HCT116 (cell line): ENCODE results near the gene KDM3B. TPM values are rescaled to one million over a fixed set of nuclear protein-coding genes. Genes with fewer than 3 reads are reported as not detected.

Experiments used
- ATAC-seq: fragments of 200-7000 bp; cut with Tn5 transposase; 2 replicates; pipeline ENCODE4 v1.9.1; 2020; ENCODE audit warnings: mild to moderate bottlenecking, moderate library complexity
- BruUV-seq: library from RNA; stranded (reverse); fragments of 400-500 nt; replicated peaks from 2 replicates; lab custom pipeline; 2021; lab: Mats Ljungman, UMichigan
- CTCF ChIA-PET: fragments of 300-600 bp; sonication (Branson Sonifier 250); formaldehyde crosslinking; loops from one replicate; lab custom pipeline; 2021; ENCODE audit warnings: antibody characterized with exemption; lab: Charles Lee
- POLR2A ChIA-PET: fragments of 300-600, 350-600 bp; sonication (Branson Sonifier 250); formaldehyde crosslinking; loops from one replicate; lab custom pipeline; 2021; ENCODE audit warnings: antibody characterized with exemption; lab: Charles Lee
- RAD21 ChIA-PET, 2 experiments: fragments of 300-600 bp; sonication (Branson Sonifier 250); formaldehyde crosslinking; loops; one replicate each; lab custom pipeline; 2023; ENCODE audit warnings: low total read pairs in 2 of 2; ENCODE audit not compliant: uncharacterized antibody in 2 of 2, unreplicated experiment in 2 of 2, low non-redundant PET in 1 of 2; lab: Charles Lee
- DNase-seq: peaks from one replicate; pipeline ENCODE4 v3.0.0-alpha.2; 2010; ENCODE audit warnings: low read depth, low spot score
- H2AFZ ChIP-seq: fragments of 200-600 bp; shearing (Covaris generic), sonication (generic); 2 replicates; pipeline ENCODE4 v1.6.1; 2017; ENCODE audit warnings: low read depth, mixed run types, mixed read lengths, antibody characterized with exemption, low read length; ENCODE audit not compliant: poor library complexity, severe bottlenecking
- H3K27ac ChIP-seq: 2 replicates; pipeline ENCODE4 v1.5.1; 2012; ENCODE audit warnings: low read depth, low read length
- H3K27me3 ChIP-seq: fragments of 200-600 bp; sonication (generic); 2 replicates; pipeline ENCODE4 v1.6.1; 2016; ENCODE audit warnings: mixed run types, low read length, mixed read lengths; ENCODE audit not compliant: insufficient read depth
- H3K36me3 ChIP-seq, 2 experiments: fragments of 200-500 bp in 1 of 2; fragments of 200-600 bp in 1 of 2; sonication (Bioruptor generic) in 1 of 2; sonication (generic) in 1 of 2; 2 replicates each; pipeline versions ENCODE4 v1.5.1 to v1.6.1; 2014 to 2016; ENCODE audit warnings: low read length in 2 of 2, inconsistent platforms in 1 of 2, mixed read lengths in 1 of 2, mixed run types in 1 of 2; ENCODE audit not compliant: insufficient read depth in 2 of 2, control insufficient read depth in 1 of 2
- H3K4me1 ChIP-seq, 2 experiments: fragments of 200-600 bp in 1 of 2; sonication (generic) in 1 of 2; 2 replicates each; pipeline versions ENCODE4 v1.5.1 to v1.6.1; 2012 to 2017; ENCODE audit warnings: low read length in 2 of 2, inconsistent platforms in 1 of 2, mild to moderate bottlenecking in 1 of 2, mixed read lengths in 1 of 2, mixed run types in 1 of 2, moderate library complexity in 1 of 2; ENCODE audit not compliant: insufficient read depth in 2 of 2, control insufficient read depth in 1 of 2
- H3K4me2 ChIP-seq: fragments of 200-600 bp; sonication (generic); 2 replicates; pipeline ENCODE4 v1.6.1; 2017; ENCODE audit warnings: mixed run types, low read length, mixed read lengths
- H3K4me3 ChIP-seq, 2 experiments: fragments of 200-600 bp in 1 of 2; sonication (generic) in 1 of 2; replicated peaks in 1 of 2; 2 replicates each; pipeline ENCODE4 v1.5.1; 2011 to 2016; ENCODE audit warnings: low read length in 2 of 2, control low read depth in 1 of 2, low read depth in 1 of 2, mild to moderate bottlenecking in 1 of 2, mixed read lengths in 1 of 2, mixed run types in 1 of 2
- H3K79me2 ChIP-seq: fragments of 200-600 bp; sonication (generic); 2 replicates; pipeline ENCODE4 v1.6.1; 2017; ENCODE audit warnings: mild to moderate bottlenecking, mixed run types, low read length, moderate library complexity, mixed read lengths; ENCODE audit not compliant: insufficient read depth
- H3K9ac ChIP-seq: fragments of 200-600 bp; sonication (generic); 2 replicates; pipeline ENCODE4 v1.6.1; 2016; ENCODE audit warnings: low read length, mixed read lengths
- H3K9me2 ChIP-seq: fragments of 200-600 bp; sonication (generic), shearing (Covaris generic); 2 replicates; pipeline ENCODE4 v1.6.1; 2017; ENCODE audit warnings: mixed run types, mild to moderate bottlenecking, moderate library complexity; ENCODE audit not compliant: insufficient read depth
- H3K9me3 ChIP-seq, 2 experiments: fragments of 200-500 bp in 1 of 2; fragments of 200-600 bp in 1 of 2; sonication (Bioruptor generic) in 1 of 2; sonication (generic) in 1 of 2; 2 replicates each; pipeline ENCODE4 v1.6.1; 2014 to 2017; ENCODE audit warnings: low read length in 2 of 2, mixed read lengths in 2 of 2, inconsistent platforms in 1 of 2, low read depth in 1 of 2, mild to moderate bottlenecking in 1 of 2, mixed run types in 1 of 2, moderate library complexity in 1 of 2; ENCODE audit not compliant: control insufficient read depth in 1 of 2, insufficient read depth in 1 of 2
- H4K20me1 ChIP-seq: fragments of 200-600 bp; sonication (generic), shearing (Covaris generic); 2 replicates; pipeline ENCODE4 v1.6.1; 2017; ENCODE audit warnings: mixed run types, mild to moderate bottlenecking, moderate library complexity; ENCODE audit not compliant: insufficient read depth
- ATF3 ChIP-seq: IDR thresholded peaks from 2 replicates; pipeline ENCODE4 v1.6.1; 2012
- CTCF ChIP-seq, 3 experiments: fragments of 200-600 bp in 1 of 3; sonication (generic) in 1 of 3; IDR thresholded peaks in 2 of 3; conservative IDR thresholded peaks in 1 of 3; 2 replicates each; pipeline ENCODE4 v1.5.1; 2012 to 2017; ENCODE audit warnings: low read depth in 2 of 3, low read length in 2 of 3, antibody characterized with exemption in 1 of 3, borderline replicate concordance in 1 of 3, control low read depth in 1 of 3, mild to moderate bottlenecking in 1 of 3, mixed read lengths in 1 of 3, mixed run types in 1 of 3, moderate library complexity in 1 of 3; ENCODE audit not compliant: insufficient read depth in 1 of 3
- EZH2phosphoT487 ChIP-seq: fragments of 200-600 bp; IDR thresholded peaks from 2 replicates; pipeline ENCODE4 v1.6.1; 2018; ENCODE audit warnings: antibody characterized with exemption, borderline replicate concordance
- FOSL1 ChIP-seq: IDR thresholded peaks from 2 replicates; pipeline ENCODE4 v1.6.1; 2012; ENCODE audit warnings: low read depth
- JUND ChIP-seq: IDR thresholded peaks from 2 replicates; pipeline ENCODE4 v1.6.1; 2012
- POLR2AphosphoS5 ChIP-seq: IDR thresholded peaks from 2 replicates; pipeline ENCODE4 v1.6.1; 2011; ENCODE audit warnings: mild to moderate bottlenecking, low read depth, low read length, moderate library complexity
- RAD21 ChIP-seq: IDR thresholded peaks from 2 replicates; pipeline ENCODE4 v1.6.1; 2012; ENCODE audit warnings: low read depth, mild to moderate bottlenecking
- REST ChIP-seq: IDR thresholded peaks from 2 replicates; pipeline ENCODE4 v1.6.1; 2012; ENCODE audit warnings: low read depth
- SIN3A ChIP-seq: IDR thresholded peaks from 2 replicates; pipeline ENCODE4 v1.6.1; 2012; ENCODE audit warnings: low read depth
- SP1 ChIP-seq: IDR thresholded peaks from 2 replicates; pipeline ENCODE4 v1.6.1; 2012; ENCODE audit warnings: low read depth
- YY1 ChIP-seq: IDR thresholded peaks from 2 replicates; pipeline ENCODE4 v1.6.1; 2011; ENCODE audit warnings: low read length, low read depth, moderate library complexity, mild to moderate bottlenecking; ENCODE audit not compliant: insufficient replicate concordance; ENCODE audit errors: extremely low read depth
- ZFX ChIP-seq: fragments of 450-650 bp; IDR thresholded peaks from 2 replicates; pipeline ENCODE4 v1.6.1; 2017
- ZNF274 ChIP-seq: fragments of 200-500 bp; sonication (Bioruptor generic); IDR thresholded peaks from 2 replicates; pipeline ENCODE4 v1.6.1; 2014; ENCODE audit warnings: mild to moderate bottlenecking, low read depth, low read length, inconsistent platforms
- intact Hi-C: fragments of 100-400 bp; cut with micrococcal nuclease; formaldehyde crosslinking; loops from 2 replicates; pipeline ENCODE4 v1.10.0; 2022
- total RNA-seq: library from RNA; stranded (reverse); gene quantifications from one replicate; pipeline ENCODE4 v1.2.1, GENCODE V29; 2021; ENCODE audit not compliant: unreplicated experiment

The KDM3B gene
- total RNA-seq, 1 experiment from 2014 or later = 65.1 TPM

- Histone ChIP-seq H3K9me2 (no peaks in the 10 kb centered on the region), H3K79me2 (no peaks in the 10 kb centered on the region), H3K4me3 (no peak overlapping the region), H3K4me2 (no peak overlapping the region), H3K27me3 (no peaks in the 10 kb centered on the region), H2AFZ (no peak overlapping the region), H3K4me1 (no peaks in the 10 kb centered on the region), H3K36me3 (peaks cover 0 to 3% of the 10 kb centered on the region in 2 experiments; a peak in 2 of 4 replicates), H3K9me3 (no peaks in the 10 kb centered on the region), H4K20me1 (no peaks in the 10 kb centered on the region), H3K27ac (no peak overlapping the region), H3K9ac (no peak overlapping the region)
- TF ChIP-seq ZNF274 = no peak
- TF ChIP-seq JUND = no peak
- no peak for TF ChIP-seq SP1
- TF ChIP-seq RAD21 = no peak
- no peak for TF ChIP-seq CTCF (IDR thresholded peaks at IDR 0.05 in 2 of 3, conservative IDR thresholded peaks at IDR 0.05 in 1 of 3; ENCODE audit: borderline replicate concordance in 1 of 3, insufficient read depth in 1 of 3, low read depth in 2 of 3, low read length in 2 of 3)
- no peak for TF ChIP-seq EZH2phosphoT487
- no peak for ATAC-seq
- ChIA-PET CTCF (no interaction called here), RAD21 (no interaction called here), POLR2A (no interaction called here)
- no TSS peak for BruUV-seq
- no peak for DNase-seq
- intact Hi-C loops = no loop called here
Measured at GRCh38 chr5:138315751-138316278, 36.7 kb upstream of the KDM3B start.

DNA sequence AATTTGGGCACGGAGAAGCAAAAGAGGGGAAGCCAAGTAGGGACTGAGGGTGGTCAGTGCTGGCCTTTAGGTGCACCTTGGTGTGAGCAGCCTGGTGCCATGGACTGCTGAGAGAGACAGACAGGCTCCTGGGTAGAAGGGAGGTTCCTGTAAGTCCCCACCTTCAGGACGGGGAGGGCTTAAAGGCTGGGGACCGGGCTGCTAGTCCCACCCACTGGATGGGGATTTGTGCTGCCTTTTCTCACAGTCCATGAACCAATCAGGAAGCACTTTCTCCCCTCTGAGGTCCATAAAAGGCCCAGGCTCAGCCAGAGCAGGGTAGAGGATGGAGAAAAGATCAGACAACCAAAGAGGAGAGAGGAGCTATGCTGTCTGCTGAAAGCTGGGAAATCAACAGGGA lies 36.1 kb upstream of the KDM3B start:
- Histone ChIP-seq H4K20me1 (no peaks in the 10 kb centered on the region), H3K9me3 (no peaks in the 10 kb centered on the region), H3K36me3 (peaks cover 0 to 3% of the 10 kb centered on the region in 2 experiments; a peak in 2 of 4 replicates), H3K27me3 (no peaks in the 10 kb centered on the region), H2AFZ (no peak overlapping the region), H3K4me3 (no peak overlapping the region), H3K9ac (no peak overlapping the region), H3K4me1 (no peaks in the 10 kb centered on the region), H3K27ac (no peak overlapping the region), H3K9me2 (no peaks in the 10 kb centered on the region), H3K79me2 (no peaks in the 10 kb centered on the region), H3K4me2 (no peak overlapping the region)
- intact Hi-C loops = no loop called here
- CTCF ChIA-PET = no interaction called here
- ATAC-seq = peak; percentile 34; the same call in 1 of the 2 replicates
- RAD21 ChIA-PET = no interaction called here
- no TSS peak for BruUV-seq
- POLR2A ChIA-PET = no interaction called here
- no peak for DNase-seq
- no peak for TF ChIP-seq ZNF274
- TF ChIP-seq ATF3 = no peak
- TF ChIP-seq SIN3A = no peak
- no peak for TF ChIP-seq FOSL1
- TF ChIP-seq REST = no peak
- no peak for TF ChIP-seq ZFX
- TF ChIP-seq YY1 = no peak
- TF ChIP-seq POLR2AphosphoS5 = no peak
